ENCODE data around the gene WFDC5. TPM values are rescaled to one million over a fixed set of nuclear protein-coding genes. Genes with fewer than 3 reads are reported as not detected.

WFDC5 gene
- total and polyA plus RNA-seq, 10 of the 15 experiments (the other 5 are each of a cell fraction or from before 2014, with no cell fraction given): 0.20 to 0.26 (median 0.21) TPM; not detected in 7

- ATAC-seq: no peak
- TF ChIP-seq IRF5 (IDR thresholded peaks at IDR 0.05; ENCODE audit: borderline replicate concordance) (no peak), SPI1 (IDR thresholded peaks at IDR 0.05; ENCODE audit: borderline replicate concordance, insufficient read depth, low read depth, low read length) (no peak), STAT1 (conservative IDR thresholded peaks at IDR 0.05) (no peak), MTA2 (IDR thresholded peaks at IDR 0.05; ENCODE audit: low read depth) (no peak), CTCF (IDR thresholded peaks at IDR 0.05 in 2 of 3, conservative IDR thresholded peaks at IDR 0.05 in 1 of 3; ENCODE audit: control insufficient read depth in 2 of 3, extremely low read depth in 1 of 3, insufficient read depth in 1 of 3, low read depth in 3 of 3, low read length in 3 of 3) (no peak), IKZF2 (IDR thresholded peaks at IDR 0.05) (no peak), ATF3 (IDR thresholded peaks at IDR 0.05; ENCODE audit: borderline replicate concordance, extremely low read depth, low read depth, low read length) (no peak), ZNF384 (IDR thresholded peaks at IDR 0.05; ENCODE audit: borderline replicate concordance, low read depth, low read length) (no peak), PAX8 (IDR thresholded peaks at IDR 0.05) (no peak)
- Histone ChIP-seq H3K79me2 (ENCODE audit: control insufficient read depth, insufficient read depth, low read length) (peaks cover 18% of the 10 kb centered on the region), H3K36me3 (ENCODE audit: control insufficient read depth in 2 of 2, insufficient read depth in 2 of 2, low read length in 1 of 2) (peaks cover 3 to 25% of the 10 kb centered on the region in 2 experiments), H3K4me3 (no peak overlapping the region), H3K27ac (ENCODE audit: control insufficient read depth, insufficient read depth) (no peak overlapping the region), H4K20me1 (ENCODE audit: control insufficient read depth, insufficient read depth) (no peaks in the 10 kb centered on the region; the same call in 1 of the 2 replicates), H3K9ac (ENCODE audit: control insufficient read depth, insufficient read depth, low read length) (no peak overlapping the region), H3K9me3 (replicated peaks; ENCODE audit: control insufficient read depth, insufficient read depth, low read length) (no peaks in the 10 kb centered on the region), H3K27me3 (replicated peaks in 1 of 2; ENCODE audit: control insufficient read depth in 2 of 2, insufficient read depth in 2 of 2, low read length in 1 of 2) (no peaks in the 10 kb centered on the region), H3K4me1 (ENCODE audit: control insufficient read depth, insufficient read depth, low read length) (no peaks in the 10 kb centered on the region), H2AFZ (ENCODE audit: control insufficient read depth, low read depth, low read length) (no peak overlapping the region), H3K4me2 (ENCODE audit: control insufficient read depth, insufficient read depth) (no peak overlapping the region)
- POLR2A ChIA-PET: no interaction called here
- intact Hi-C loops (cut with micrococcal nuclease; ENCODE audit: unreplicated experiment): no loop called here
- RAD21 ChIA-PET (ENCODE audit: unreplicated experiment): interaction anchor here (0.6 to 1.0 kb wide), 2 partner anchors 9 to 152 kb away, joined by 3 read pairs; no protein-coding TSS in a partner anchor
- CTCF ChIA-PET: interaction anchor here (1.0 to 2.4 kb wide), 3 partner anchors 24 to 142 kb away, joined by 3 to 11 read pairs (median 4); no protein-coding TSS in a partner anchor
- SMC1A ChIA-PET (ENCODE audit: uncharacterized antibody, unreplicated experiment): interaction anchor here (1.7 to 2.1 kb wide), 2 partner anchors 17 to 23 kb away, joined by 8 read pairs; no protein-coding TSS in a partner anchor
- DNase-seq (ENCODE audit: low read depth, low spot score): no peak
- no peak for FAIRE-seq
- WGBS (ENCODE audit: insufficient coverage, insufficient replicate concordance, low lambda C conversion rate, missing lambda C conversion rate): 98% methylated on average over 2 of the region's 2 CpGs
- in situ Hi-C loops (cut with MboI): no loop called here
- no TSS peak for BruUV-seq (replicated peaks)
Observed at GRCh38 chr20:45067558-45067957, 47.4 kb downstream of the WFDC5 start.
